ENCODE results near the gene PTPN14. TPM values are rescaled to one million over a fixed set of nuclear protein-coding genes. Genes with fewer than 3 reads are reported as not detected.

PTPN14 gene
- total and polyA plus RNA-seq, 2 of the 8 experiments (the other 6 are each of a cell fraction or from before 2014, with no cell fraction given) = 14.4 to 93.6 TPM

DNA sequence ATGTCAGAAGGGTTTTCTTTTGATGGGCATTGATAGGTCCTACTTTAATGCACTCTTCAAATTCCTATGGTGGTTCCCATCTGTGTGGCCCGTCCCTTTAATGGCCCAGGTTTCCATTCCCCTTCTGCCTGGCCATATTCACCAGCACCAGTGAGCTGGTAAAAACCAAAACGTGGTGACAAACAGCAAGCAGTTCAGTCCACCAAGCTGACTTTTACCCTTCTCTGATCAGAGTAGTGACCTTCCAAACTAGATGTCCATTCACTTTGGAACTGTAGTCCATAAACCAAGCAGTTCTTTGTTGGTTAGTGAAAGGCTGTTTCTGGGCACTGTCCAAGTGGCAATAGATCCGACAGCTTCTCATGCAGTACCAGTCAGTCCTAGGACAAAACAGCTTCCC is 209.9 kb downstream of the PTPN14 start:
- POLR2A ChIA-PET (ENCODE audit: partially characterized antibody) = interaction anchor here (1.3 to 1.5 kb wide), 2 partner anchors 62 to 107 kb away, joined by 3 to 5 read pairs; no protein-coding TSS in a partner anchor
- TF ChIP-seq CBX8 (IDR thresholded peaks at IDR 0.05; ENCODE audit: borderline replicate concordance, low read depth, low read length) (no peak), POU5F1 (IDR thresholded peaks at IDR 0.05; ENCODE audit: low read depth, low read length) (no peak), RNF2 (IDR thresholded peaks at IDR 0.05; ENCODE audit: borderline replicate concordance, low read depth, low read length, missing control alignments, poor library complexity, severe bottlenecking) (no peak), CEBPB (IDR thresholded peaks at IDR 0.05; ENCODE audit: low read depth, low read length) (no peak), CREB1 (IDR thresholded peaks at IDR 0.05) (no peak), HDAC6 (IDR thresholded peaks at IDR 0.05; ENCODE audit: low read depth, low read length) (no peak), JUN (IDR thresholded peaks at IDR 0.05; ENCODE audit: low read depth, low read length) (no peak), SRF (IDR thresholded peaks at IDR 0.05; ENCODE audit: low read depth, low read length) (no peak), NRF1 (IDR thresholded peaks at IDR 0.05; ENCODE audit: low read depth, low read length) (no peak), GTF2F1 (IDR thresholded peaks at IDR 0.05; ENCODE audit: borderline replicate concordance, low read depth, low read length) (no peak)
- TF ChIP-seq, protein P1, sequence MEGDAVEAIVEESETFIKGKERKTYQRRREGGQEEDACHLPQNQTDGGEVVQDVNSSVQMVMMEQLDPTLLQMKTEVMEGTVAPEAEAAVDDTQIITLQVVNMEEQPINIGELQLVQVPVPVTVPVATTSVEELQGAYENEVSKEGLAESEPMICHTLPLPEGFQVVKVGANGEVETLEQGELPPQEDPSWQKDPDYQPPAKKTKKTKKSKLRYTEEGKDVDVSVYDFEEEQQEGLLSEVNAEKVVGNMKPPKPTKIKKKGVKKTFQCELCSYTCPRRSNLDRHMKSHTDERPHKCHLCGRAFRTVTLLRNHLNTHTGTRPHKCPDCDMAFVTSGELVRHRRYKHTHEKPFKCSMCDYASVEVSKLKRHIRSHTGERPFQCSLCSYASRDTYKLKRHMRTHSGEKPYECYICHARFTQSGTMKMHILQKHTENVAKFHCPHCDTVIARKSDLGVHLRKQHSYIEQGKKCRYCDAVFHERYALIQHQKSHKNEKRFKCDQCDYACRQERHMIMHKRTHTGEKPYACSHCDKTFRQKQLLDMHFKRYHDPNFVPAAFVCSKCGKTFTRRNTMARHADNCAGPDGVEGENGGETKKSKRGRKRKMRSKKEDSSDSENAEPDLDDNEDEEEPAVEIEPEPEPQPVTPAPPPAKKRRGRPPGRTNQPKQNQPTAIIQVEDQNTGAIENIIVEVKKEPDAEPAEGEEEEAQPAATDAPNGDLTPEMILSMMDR (IDR thresholded peaks at IDR 0.05; ENCODE audit: control extremely low read depth in 1 of 3, insufficient read depth in 1 of 3, low read depth in 1 of 3, low read length in 3 of 3) = no peak

More for the DNA sequence above, 209.9 kb downstream of the PTPN14 start:
- no peak overlapping the region for H3K9ac ChIP-seq (replicated peaks in 1 of 4; ENCODE audit: extremely low read depth in 1 of 4, low read depth in 3 of 4, low read length in 3 of 4)
- no peak for DNase-seq (ENCODE audit: low read depth in 1 of 2, low spot score in 2 of 2)
- no peaks in the 10 kb centered on the region for H3K79me1 ChIP-seq (ENCODE audit: low read depth, low read length)
- CTCF ChIA-PET (ENCODE audit: partially characterized antibody) = interaction anchor here (0.7 to 19.1 kb wide), 10 partner anchors 8 to 286 kb away, joined by 3 to 610 read pairs (median 4); no protein-coding TSS in a partner anchor
- H2BK5ac ChIP-seq (ENCODE audit: low read depth, low read length) = no peak overlapping the region; the same call in 1 of the 2 replicates
- H2BK12ac ChIP-seq (ENCODE audit: low read depth, low read length) = no peak overlapping the region; the same call in 1 of the 2 replicates
- H3K79me2 ChIP-seq (ENCODE audit: control insufficient read depth in 1 of 2, insufficient read depth in 2 of 2, low read length in 2 of 2) = no peaks in the 10 kb centered on the region
- no peak overlapping the region for H2BK120ac ChIP-seq (replicated peaks; ENCODE audit: low read depth, low read length)
- H2BK15ac ChIP-seq (ENCODE audit: low read length) = no peak overlapping the region
- WGBS, 2 experiments (ENCODE audit: extremely low coverage in 1 of 2, insufficient coverage in 1 of 2, insufficient read length in 1 of 2, insufficient replicate concordance in 2 of 2, low coverage in 1 of 2, low lambda C conversion rate in 2 of 2, missing lambda C conversion rate in 1 of 2) = 92% methylated on average over 3 of the region's 3 CpGs; no CpG with 5 or more reads in 1 of the 2 experiments
- H2AK5ac ChIP-seq (ENCODE audit: low read depth, low read length) = peak overlapping the region; percentile 60; the same call in 1 of the 2 replicates
- no peak overlapping the region for H3K23ac ChIP-seq (ENCODE audit: insufficient read length)
- peaks cover 0 to 10% (median 4%) of the 10 kb centered on the region in 4 experiments; a peak in 3 of 8 replicates for H3K36me3 ChIP-seq (ENCODE audit: control insufficient read depth in 2 of 4, insufficient read depth in 4 of 4, low read length in 3 of 4)
- no peaks in the 10 kb centered on the region for H3K27me3 ChIP-seq (replicated peaks in 1 of 4; ENCODE audit: control insufficient read depth in 3 of 4, extremely low read depth in 1 of 4, insufficient read depth in 3 of 4, low read length in 3 of 4)
- peaks cover 0 to 2% of the 10 kb centered on the region in 2 experiments; a peak in 1 of 4 replicates for H3K9me3 ChIP-seq (ENCODE audit: insufficient read depth in 2 of 2, low read depth in 1 of 2, low read length in 1 of 2)
- H3K56ac ChIP-seq (replicated peaks; ENCODE audit: insufficient read length, low read depth, low read length) = no peak overlapping the region
- no peak overlapping the region for H3K4me2 ChIP-seq (ENCODE audit: insufficient read depth in 1 of 2, low read depth in 2 of 2, low read length in 2 of 2)
- H3K23me2 ChIP-seq (ENCODE audit: low read depth, low read length) = no peaks in the 10 kb centered on the region; the same call in 1 of the 2 replicates
- no peak overlapping the region for H3K18ac ChIP-seq (ENCODE audit: extremely low read depth, low read length)
- H2AFZ ChIP-seq (ENCODE audit: low read length) = no peak overlapping the region
- H4K8ac ChIP-seq (ENCODE audit: extremely low read depth, insufficient read depth, low read length) = no peak overlapping the region
- no peak overlapping the region for H2BK20ac ChIP-seq (ENCODE audit: low read length)
- H3K4ac ChIP-seq (replicated peaks; ENCODE audit: insufficient read length, low read depth, low read length) = no peak overlapping the region
- no peak overlapping the region for H4K91ac ChIP-seq (replicated peaks; ENCODE audit: insufficient read length, low read length)
- H3K4me1 ChIP-seq (replicated peaks in 1 of 4; ENCODE audit: control insufficient read depth in 3 of 4, insufficient read depth in 4 of 4, low read length in 3 of 4) = peaks cover 0 to 8% (median 6%) of the 10 kb centered on the region in 4 experiments; a peak in 5 of 7 replicates
- H3K4me3 ChIP-seq (ENCODE audit: extremely low read depth in 1 of 4, insufficient read depth in 2 of 4, low read depth in 3 of 4, low read length in 4 of 4) = no peak overlapping the region
- no peak overlapping the region for H3K27ac ChIP-seq (ENCODE audit: low read depth, low read length)
- no peak overlapping the region for H4K5ac ChIP-seq (ENCODE audit: insufficient read length, low read depth, low read length)
- H3K14ac ChIP-seq (ENCODE audit: insufficient read length) = no peak overlapping the region
- FAIRE-seq = no peak
- H4K20me1 ChIP-seq (replicated peaks in 1 of 2; ENCODE audit: control insufficient read depth in 1 of 2, insufficient read depth in 2 of 2, low read length in 2 of 2) = no peaks in the 10 kb centered on the region
